Neural progenitor cell (in vitro differentiated cells): ENCODE data around the gene ATXN1. TPM values are rescaled to one million over a fixed set of nuclear protein-coding genes. Genes with fewer than 3 reads are reported as not detected.

Experiments used
- DNase-seq: peaks from one replicate; pipeline ENCODE4 v3.0.0-alpha.2; 2016; ENCODE audit warnings: low spot score
- H2AFZ ChIP-seq: fragments of 200-600 bp; sonication (generic); replicated peaks from 2 replicates; pipeline ENCODE4 v1.6.1; 2016; ENCODE audit warnings: antibody characterized with exemption
- H3F3A ChIP-seq: fragments of 200-600 bp; sonication (generic); 2 replicates; pipeline ENCODE4 v1.6.1; 2016; ENCODE audit warnings: antibody characterized with exemption, low read depth
- H3K27ac ChIP-seq: fragments of 200-600 bp; sonication (generic); 2 replicates; pipeline ENCODE4 v1.5.1; 2016; ENCODE audit warnings: mild to moderate bottlenecking
- H3K27me3 ChIP-seq: fragments of 200-600 bp; sonication (generic); 2 replicates; pipeline ENCODE4 v1.6.1; 2016; ENCODE audit warnings: mild to moderate bottlenecking, moderate library complexity
- H3K36me3 ChIP-seq: fragments of 200-600 bp; sonication (generic); 2 replicates; pipeline ENCODE4 v1.5.1; 2016
- H3K4me1 ChIP-seq: fragments of 200-600 bp; sonication (generic); 2 replicates; pipeline ENCODE4 v1.6.1; 2016; ENCODE audit warnings: mixed run types
- H3K4me2 ChIP-seq: fragments of 200-600 bp; sonication (generic); 2 replicates; pipeline ENCODE4 v1.6.1; 2016
- H3K4me3 ChIP-seq: fragments of 200-600 bp; sonication (generic); 2 replicates; pipeline ENCODE4 v1.5.1; 2016
- H3K79me2 ChIP-seq: fragments of 200-600 bp; sonication (generic); 2 replicates; pipeline ENCODE4 v1.6.1; 2016; ENCODE audit warnings: low read depth
- H3K9ac ChIP-seq: fragments of 200-600 bp; sonication (generic); 2 replicates; pipeline ENCODE4 v1.6.1; 2016
- H3K9me3 ChIP-seq: fragments of 200-600 bp; sonication (generic); 2 replicates; pipeline ENCODE4 v1.5.1; 2016; ENCODE audit warnings: low read depth
- H4K20me1 ChIP-seq: fragments of 200-600 bp; sonication (generic); 2 replicates; pipeline ENCODE4 v1.6.1; 2016; ENCODE audit warnings: low read depth
- H3K27ac Mint-ChIP-seq: 3 replicates; pipeline ENCODE4 v1.8.0; 2021; ENCODE audit warnings: mixed read lengths
- H3K27me3 Mint-ChIP-seq: 2 replicates; pipeline ENCODE4 v1.8.0; 2022; ENCODE audit warnings: low read depth, mild to moderate bottlenecking, inconsistent platforms, moderate library complexity, mixed read lengths; ENCODE audit not compliant: insufficient read depth
- H3K36me3 Mint-ChIP-seq: 3 replicates; pipeline ENCODE4 v1.8.0; 2021; ENCODE audit warnings: mixed read lengths
- H3K4me1 Mint-ChIP-seq: 3 replicates; pipeline ENCODE4 v1.8.0; 2021; ENCODE audit warnings: mixed read lengths
- H3K4me3 Mint-ChIP-seq: 3 replicates; pipeline ENCODE4 v1.8.0; 2021; ENCODE audit warnings: mild to moderate bottlenecking, moderate library complexity, mixed read lengths
- H3K9me3 Mint-ChIP-seq: 3 replicates; pipeline ENCODE4 v1.8.0; 2020; ENCODE audit warnings: mixed read lengths
- CTCF ChIP-seq: fragments of 200-600 bp; sonication (generic); IDR thresholded peaks from 2 replicates; pipeline ENCODE4 v1.5.1; 2017; ENCODE audit warnings: antibody characterized with exemption, mild to moderate bottlenecking
- EZH2 ChIP-seq: fragments of 200-600 bp; sonication (generic); IDR thresholded peaks from 2 replicates; pipeline ENCODE4 v1.6.1; 2017; ENCODE audit warnings: antibody characterized with exemption, mild to moderate bottlenecking, moderate library complexity
- EZH2phosphoT487 ChIP-seq: fragments of 200-600 bp; sonication (generic); IDR thresholded peaks from 2 replicates; pipeline ENCODE4 v1.6.1; 2017; ENCODE audit warnings: antibody characterized with exemption
- total RNA-seq: library from RNA; depleted of rRNA; stranded (reverse); fragments of >200 nt; gene quantifications from 2 replicates; pipeline ENCODE4 v1.2.3, GENCODE V29; 2015; ENCODE audit warnings: low replicate concordance

Gene ATXN1
- total RNA-seq, 1 donor from 2014 or later = 3.6 TPM

GRCh38 chr6:16362819-16363589 lies 398.3 kb downstream of the ATXN1 start:
- Histone ChIP-seq H3F3A (no peaks in the 10 kb centered on the region), H3K79me2 (no peaks in the 10 kb centered on the region), H3K9ac (no peak overlapping the region), H3K4me3 (no peak overlapping the region), H2AFZ (no peak overlapping the region), H4K20me1 (no peaks in the 10 kb centered on the region), H3K27me3 (no peaks in the 10 kb centered on the region), H3K4me2 (no peak overlapping the region), H3K9me3 (no peaks in the 10 kb centered on the region), H3K36me3 (no peaks in the 10 kb centered on the region), H3K27ac (no peak overlapping the region), H3K4me1 (no peaks in the 10 kb centered on the region)
- no peaks in the 10 kb centered on the region for H3K36me3 Mint-ChIP-seq
- no peaks in the 10 kb centered on the region for H3K27me3 Mint-ChIP-seq
- no peaks in the 10 kb centered on the region for H3K9me3 Mint-ChIP-seq
- no peak for DNase-seq
- no peak overlapping the region for H3K4me3 Mint-ChIP-seq
- H3K27ac Mint-ChIP-seq = no peak overlapping the region
- peaks cover 3% of the 10 kb centered on the region for H3K4me1 Mint-ChIP-seq
- TF ChIP-seq CTCF = no peak
- TF ChIP-seq EZH2phosphoT487 = no peak
- TF ChIP-seq EZH2 = no peak

GRCh38 chr6:16362296-16362695 lies 399.0 kb downstream of the ATXN1 start:
- no peak overlapping the region for H3K4me2 ChIP-seq
- H3K4me1 Mint-ChIP-seq = peaks cover 3% of the 10 kb centered on the region
- H3F3A ChIP-seq = no peaks in the 10 kb centered on the region
- no peak for DNase-seq
- no peaks in the 10 kb centered on the region for H3K9me3 ChIP-seq
- H3K9ac ChIP-seq = no peak overlapping the region
- no peak overlapping the region for H3K4me3 Mint-ChIP-seq
- no peaks in the 10 kb centered on the region for H3K36me3 Mint-ChIP-seq
- H3K36me3 ChIP-seq = no peaks in the 10 kb centered on the region
- H3K27ac Mint-ChIP-seq = no peak overlapping the region
- no peaks in the 10 kb centered on the region for H3K79me2 ChIP-seq
- H2AFZ ChIP-seq = no peak overlapping the region
- no peaks in the 10 kb centered on the region for H3K9me3 Mint-ChIP-seq
- no peaks in the 10 kb centered on the region for H3K27me3 ChIP-seq
- H3K4me1 ChIP-seq = no peaks in the 10 kb centered on the region
- no peak overlapping the region for H3K27ac ChIP-seq
- no peaks in the 10 kb centered on the region for H4K20me1 ChIP-seq
- H3K27me3 Mint-ChIP-seq = no peaks in the 10 kb centered on the region
- TF ChIP-seq EZH2phosphoT487 = no peak
- no peak for TF ChIP-seq CTCF
- no peak for TF ChIP-seq EZH2
- no peak overlapping the region for H3K4me3 ChIP-seq

- Mint-ChIP-seq H3K36me3 (no peaks in the 10 kb centered on the region), H3K27ac (no peak overlapping the region), H3K4me1 (peaks cover 3% of the 10 kb centered on the region), H3K27me3 (no peaks in the 10 kb centered on the region), H3K9me3 (no peaks in the 10 kb centered on the region), H3K4me3 (no peak overlapping the region)
- H3K9ac ChIP-seq = no peak overlapping the region
- no peaks in the 10 kb centered on the region for H3K27me3 ChIP-seq
- TF ChIP-seq CTCF = no peak
- TF ChIP-seq EZH2phosphoT487 = no peak
- TF ChIP-seq EZH2 = no peak
- no peak overlapping the region for H3K4me2 ChIP-seq
- H3K36me3 ChIP-seq = no peaks in the 10 kb centered on the region
- no peak overlapping the region for H3K27ac ChIP-seq
- H3F3A ChIP-seq = no peaks in the 10 kb centered on the region
- no peak for DNase-seq
- no peak overlapping the region for H2AFZ ChIP-seq
- no peaks in the 10 kb centered on the region for H3K4me1 ChIP-seq
- H4K20me1 ChIP-seq = no peaks in the 10 kb centered on the region
- no peaks in the 10 kb centered on the region for H3K9me3 ChIP-seq
- H3K4me3 ChIP-seq = no peak overlapping the region
- H3K79me2 ChIP-seq = no peaks in the 10 kb centered on the region
These were observed 399.4 kb downstream of the ATXN1 start for GRCh38 chr6:16361861-16362260.
